K562 (cell line): ENCODE results near the gene ARHGAP15. TPM values are rescaled to one million over a fixed set of nuclear protein-coding genes. Genes with fewer than 3 reads are reported as not detected.

Experiments
- ATAC-seq: fragments of 200-7000 bp; cut with Tn5 transposase; 3 replicates; pipeline ENCODE4 v1.9.1; 2020; ENCODE audit warnings: moderate library complexity
- BruUV-seq: library from RNA; stranded (reverse); fragments of 400-500 nt; replicated peaks from 2 replicates; lab custom pipeline; 2021; lab: Mats Ljungman, UMichigan
- CTCF ChIA-PET: fragments of 300-600 bp; formaldehyde crosslinking; extraction: SDS; loops from one replicate; lab custom pipeline; 2021; ENCODE audit warnings: low intra/inter-chr PET ratio; lab: Yijun Ruan, JAX
- POLR2A ChIA-PET: fragments of 300-600, 350-650 bp; sonication (Branson Sonifier 250); formaldehyde crosslinking; extraction: SDS; loops from one replicate; lab custom pipeline; 2021; ENCODE audit warnings: antibody characterized with exemption, inconsistent platforms; lab: Yijun Ruan, JAX
- DNase-seq, 4 experiments: peaks; one replicate each; pipeline versions ENCODE4 v3.0.0 to v3.0.0-alpha.2; 2011 to 2018; ENCODE audit warnings: low spot score in 3 of 4, mixed read lengths in 3 of 4; ENCODE audit errors: extremely low read depth in 1 of 4
- FAIRE-seq: peaks from 2 replicates; lab custom pipeline; 2011; peaks lifted over from hg19 to GRCh38; lab: Jason Lieb, UNC
- H2AFZ ChIP-seq: 2 replicates; pipeline ENCODE4 v1.6.0; 2011; ENCODE audit warnings: low read depth, low read length, control low read depth, inconsistent platforms
- H3K27ac ChIP-seq: fragments of 200-600 bp; 3 replicates; pipeline ENCODE4 v1.8.0; 2011; ENCODE audit warnings: low read depth, mild to moderate bottlenecking, control low read depth, inconsistent platforms, low read length, moderate library complexity, mixed read lengths; ENCODE audit errors: extremely low read depth
- H3K27me3 ChIP-seq, 2 experiments: fragments of 300-600 bp in 1 of 2; 2 replicates in 1 of 2; 3 replicates in 1 of 2; pipeline versions ENCODE4 v1.6.0 to v1.8.0; 2011; ENCODE audit warnings: inconsistent platforms in 2 of 2, low read length in 2 of 2, mild to moderate bottlenecking in 1 of 2, mixed read lengths in 1 of 2, moderate library complexity in 1 of 2; ENCODE audit not compliant: control insufficient read depth in 2 of 2, insufficient read depth in 2 of 2
- H3K36me3 ChIP-seq: fragments of 300-600 bp; 3 replicates; pipeline ENCODE4 v1.8.0; 2011; ENCODE audit warnings: mild to moderate bottlenecking, low read length, inconsistent platforms; ENCODE audit not compliant: control insufficient read depth, insufficient read depth
- H3K4me1 ChIP-seq, 2 experiments: fragments of 200-600 bp in 1 of 2; replicated peaks in 1 of 2; 2 replicates in 1 of 2; 3 replicates in 1 of 2; pipeline versions ENCODE4 v1.5.1 to v1.8.0; 2011; ENCODE audit warnings: inconsistent platforms in 2 of 2, low read length in 2 of 2, mild to moderate bottlenecking in 1 of 2, mixed read lengths in 1 of 2, moderate library complexity in 1 of 2; ENCODE audit not compliant: control insufficient read depth in 2 of 2, insufficient read depth in 2 of 2
- H3K4me2 ChIP-seq: 2 replicates; pipeline ENCODE4 v1.6.1; 2011; ENCODE audit warnings: low read length, control low read depth, inconsistent platforms, mixed read lengths; ENCODE audit not compliant: insufficient read depth
- H3K4me3 ChIP-seq: fragments of 200-600 bp; sonication (generic), shearing (Covaris generic); 2 replicates; pipeline ENCODE4 v1.5.1; 2016; ENCODE audit warnings: control low read depth, inconsistent platforms
- H3K79me2 ChIP-seq: fragments of 200-600 bp; 3 replicates; pipeline ENCODE4 v1.8.0; 2011; ENCODE audit warnings: low read length, inconsistent platforms; ENCODE audit not compliant: control insufficient read depth, insufficient read depth
- H3K9ac ChIP-seq, 2 experiments: 2 replicates each; pipeline versions ENCODE4 v1.6.0 to v1.6.1; 2011; ENCODE audit warnings: low read depth in 2 of 2, low read length in 2 of 2, control low read depth in 1 of 2, inconsistent platforms in 1 of 2, mild to moderate bottlenecking in 1 of 2, mixed read lengths in 1 of 2; ENCODE audit not compliant: insufficient read depth in 1 of 2
- H3K9me1 ChIP-seq: one replicate; pipeline ENCODE4 v1.6.0; 2011; ENCODE audit warnings: inconsistent platforms, mild to moderate bottlenecking, low read length, moderate library complexity; ENCODE audit not compliant: control insufficient read depth, insufficient read depth
- H3K9me3 ChIP-seq: replicated peaks from 2 replicates; pipeline ENCODE4 v1.5.1; 2011; ENCODE audit warnings: low read depth, low read length, inconsistent platforms; ENCODE audit not compliant: control insufficient read depth, insufficient read depth
- H4K20me1 ChIP-seq: replicated peaks from 2 replicates; pipeline ENCODE4 v1.6.1; 2011; ENCODE audit warnings: low read length, inconsistent platforms, mixed read lengths; ENCODE audit not compliant: control insufficient read depth, insufficient read depth
- NFE2L1 ChIP-seq: fragments of 450-650 bp; IDR thresholded peaks from 2 replicates; pipeline ENCODE4 v1.6.1; 2016; ENCODE audit warnings: missing genetic modification characterization, low read depth, mild to moderate bottlenecking, missing compliant biosample characterization, moderate library complexity, borderline replicate concordance
- NFXL1 ChIP-seq: fragments of 450-650 bp; formaldehyde crosslinking; IDR thresholded peaks from 2 replicates; pipeline ENCODE4 v1.4.0; 2021; ENCODE audit warnings: mild to moderate bottlenecking
- ZNF407 ChIP-seq: fragments of 450-650 bp; IDR thresholded peaks from 2 replicates; pipeline ENCODE4 v1.6.1; 2016; ENCODE audit warnings: low read depth
- WGBS: fragments of 100-300 bp; shearing (Covaris generic); methylation state at CpG from one replicate; pipeline ENCODE4 v1.1.6; 2016; ENCODE audit warnings: low coverage, mixed read lengths; ENCODE audit not compliant: insufficient coverage; ENCODE audit errors: missing lambda C conversion rate; 5-methylcytosine and 5-hydroxymethylcytosine counted together
- in situ Hi-C: fragments of 300-500 bp; cut with MboI; formaldehyde crosslinking; loops from 4 replicates; pipeline ENCODE4 v1.15.0; 2018; ENCODE audit warnings: inconsistent platforms, mixed read lengths
- intact Hi-C: fragments of 100-400 bp; cut with micrococcal nuclease; formaldehyde crosslinking; loops from 2 replicates; pipeline ENCODE4 v1.14.2; 2022
- polyA plus RNA-seq, 8 experiments: library from polyadenylated mRNA; depleted of rRNA in 4 of 8; stranded (reverse) in 5 of 8; unstranded in 3 of 8; fragments of >200 nt; fragmentation: Nextera tagmentation in 2 of 8; fragmentation: Illumina TruSeq in 1 of 8; extraction: Ambion mirVana in 2 of 8; extraction: Trizol in 1 of 8; gene quantifications; 2 replicates each; pipeline versions ENCODE4 v1.2.1 to v1.2.3, GENCODE V29; 2011 to 2014; ENCODE audit warnings: inconsistent platforms in 1 of 8, missing spikeins in 1 of 8
- total RNA-seq, 7 experiments: library from RNA; depleted of rRNA in 6 of 7; stranded (reverse); fragments of >200 nt in 6 of 7; fragmentation: Illumina TruSeq in 2 of 7; extraction: Trizol in 2 of 7; gene quantifications; 2 replicates each; pipeline versions ENCODE4 v1.2.1 to v1.2.3, GENCODE V29; 2011 to 2021; ENCODE audit warnings: low replicate concordance in 1 of 7

Gene ARHGAP15
- total and polyA plus RNA-seq, 9 of the 15 experiments (the other 6 are each of a cell fraction or from before 2014, with no cell fraction given) = 1.5 to 17.9 (median 7.9) TPM

- Histone ChIP-seq H3K4me2 (no peak overlapping the region), H3K27ac (no peak overlapping the region), H2AFZ (no peak overlapping the region), H4K20me1 (no peaks in the 10 kb centered on the region), H3K4me3 (no peak overlapping the region), H3K4me1 (no peaks in the 10 kb centered on the region), H3K9me1 (no peaks in the 10 kb centered on the region), H3K9me3 (no peaks in the 10 kb centered on the region), H3K9ac (no peak overlapping the region), H3K79me2 (no peaks in the 10 kb centered on the region), H3K27me3 (no peaks in the 10 kb centered on the region), H3K36me3 (no peaks in the 10 kb centered on the region)
- DNase-seq (no peak), ATAC-seq (no peak), FAIRE-seq (no peak)
- WGBS = 0% methylated on average over 2 of the region's 2 CpGs
- POLR2A ChIA-PET = no interaction called here
- CTCF ChIA-PET = no interaction called here
- in situ Hi-C loops (no loop called here), intact Hi-C loops (no loop called here)
- TF ChIP-seq NFXL1 (no peak), ZNF407 (no peak), NFE2L1 (no peak)
- BruUV-seq = no TSS peak
Observed at GRCh38 chr2:143431316-143431715, 302.1 kb downstream of the ARHGAP15 start.
